K562 (cell line): ENCODE measurements around the gene ITGAL. TPM values are rescaled to one million over a fixed set of nuclear protein-coding genes. Genes with fewer than 3 reads are reported as not detected.

ENCODE experiments used
- ARID1B ChIP-seq: fragments of 450-650 bp; IDR thresholded peaks from 2 replicates; pipeline ENCODE4 v1.6.1; 2016; ENCODE audit warnings: antibody characterized with exemption, mild to moderate bottlenecking, inconsistent platforms
- ARID2 ChIP-seq: fragments of 450-650 bp; IDR thresholded peaks from 2 replicates; pipeline ENCODE4 v1.6.1; 2017; ENCODE audit warnings: antibody characterized with exemption, mild to moderate bottlenecking
- CCAR2 ChIP-seq: fragments of 200-400 bp; formaldehyde crosslinking; IDR thresholded peaks from 2 replicates; pipeline ENCODE4 v1.6.1; 2017; ENCODE audit warnings: mild to moderate bottlenecking, low read depth, low read length
- CGGBP1 ChIP-seq: fragments of 250-450 bp; sonication (Bioruptor Pico); IDR thresholded peaks from 2 replicates; pipeline ENCODE4 v1.9.0; 2021; ENCODE audit warnings: mild to moderate bottlenecking
- CREB3L1 ChIP-seq: fragments of 450-650 bp; IDR thresholded peaks from 2 replicates; pipeline ENCODE4 v1.6.1; 2014; ENCODE audit warnings: low read depth, mild to moderate bottlenecking, moderate library complexity, borderline replicate concordance
- DIDO1 ChIP-seq: fragments of 450-650 bp; IDR thresholded peaks from 2 replicates; pipeline ENCODE4 v1.6.1; 2016; ENCODE audit warnings: low read depth, missing biosample characterization, missing genetic modification characterization
- ETV1 ChIP-seq: fragments of 450-650 bp; conservative IDR thresholded peaks from 2 replicates; pipeline ENCODE4 v1.6.1; 2016; ENCODE audit warnings: missing genetic modification characterization, control low read depth, low read depth, missing compliant biosample characterization
- FIP1L1 ChIP-seq: fragments of 200-400 bp; formaldehyde crosslinking; IDR thresholded peaks from 2 replicates; pipeline ENCODE4 v1.6.1; 2018; ENCODE audit warnings: mild to moderate bottlenecking, low read depth, low read length; ENCODE audit not compliant: poor library complexity, severe bottlenecking
- HDAC2 ChIP-seq: fragments of 450-650 bp; IDR thresholded peaks from 2 replicates; pipeline ENCODE4 v1.6.1; 2016; ENCODE audit warnings: mild to moderate bottlenecking
- MCM3 ChIP-seq: fragments of 450-650 bp; IDR thresholded peaks from 2 replicates; pipeline ENCODE4 v1.6.1; 2016
- TAF15 ChIP-seq: fragments of 200-400 bp; formaldehyde crosslinking; IDR thresholded peaks from 2 replicates; pipeline ENCODE4 v1.6.1; 2017; ENCODE audit warnings: mild to moderate bottlenecking, low read depth, low read length, moderate library complexity
- TRIM25 ChIP-seq: fragments of 450-650 bp; IDR thresholded peaks from 2 replicates; pipeline ENCODE4 v1.7.0; 2016; ENCODE audit warnings: borderline replicate concordance
- ZBTB49 ChIP-seq: sonication (generic); formaldehyde crosslinking; IDR thresholded peaks from 2 replicates; pipeline ENCODE4 v1.8.0; 2022; ENCODE audit warnings: missing genetic modification reagents, mild to moderate bottlenecking, borderline replicate concordance
- ZBTB9 ChIP-seq: fragments of 450-650 bp; formaldehyde crosslinking; IDR thresholded peaks from 2 replicates; pipeline ENCODE4 v1.4.0; 2020; ENCODE audit warnings: mild to moderate bottlenecking, moderate library complexity
- ZNF12 ChIP-seq: sonication (generic); formaldehyde crosslinking; IDR thresholded peaks from 2 replicates; pipeline ENCODE4 v1.4.0; 2020; ENCODE audit warnings: mild to moderate bottlenecking, missing genetic modification reagents
- ZNF175 ChIP-seq: fragments of 200-800 bp; sonication (Bioruptor generic); IDR thresholded peaks from 2 replicates; pipeline ENCODE4 v1.6.1; 2016; ENCODE audit warnings: low read depth, mild to moderate bottlenecking, missing genetic modification characterization, missing compliant biosample characterization
- ZNF224 ChIP-seq: sonication (generic); formaldehyde crosslinking; IDR thresholded peaks from 2 replicates; pipeline ENCODE4 v1.8.0; 2022; ENCODE audit warnings: mild to moderate bottlenecking, missing genetic modification reagents
- ZNF431 ChIP-seq: sonication (generic); formaldehyde crosslinking; IDR thresholded peaks from 2 replicates; pipeline ENCODE4 v1.8.0; 2022; ENCODE audit warnings: mild to moderate bottlenecking, missing genetic modification reagents
- ZNF507 ChIP-seq: conservative IDR thresholded peaks from 2 replicates; pipeline ENCODE4 v1.6.1; 2017; ENCODE audit warnings: missing genetic modification characterization, missing compliant biosample characterization
- ZNF561 ChIP-seq: fragments of 450-650 bp; formaldehyde crosslinking; conservative IDR thresholded peaks from 2 replicates; pipeline ENCODE4 v1.4.0; 2020; ENCODE audit warnings: mild to moderate bottlenecking, moderate library complexity
- ZNF583 ChIP-seq: fragments of 250-450 bp; sonication (Bioruptor Pico); IDR thresholded peaks from 2 replicates; pipeline ENCODE4 v1.4.0; 2020
- polyA plus RNA-seq, 8 experiments: library from polyadenylated mRNA; depleted of rRNA in 4 of 8; stranded (reverse) in 5 of 8; unstranded in 3 of 8; fragments of >200 nt; fragmentation: Nextera tagmentation in 2 of 8; fragmentation: Illumina TruSeq in 1 of 8; extraction: Ambion mirVana in 2 of 8; extraction: Trizol in 1 of 8; gene quantifications; 2 replicates each; pipeline versions ENCODE4 v1.2.1 to v1.2.3, GENCODE V29; 2011 to 2014; ENCODE audit warnings: inconsistent platforms in 1 of 8, missing spikeins in 1 of 8
- total RNA-seq, 7 experiments: library from RNA; depleted of rRNA in 6 of 7; stranded (reverse); fragments of >200 nt in 6 of 7; fragmentation: Illumina TruSeq in 2 of 7; extraction: Trizol in 2 of 7; gene quantifications; 2 replicates each; pipeline versions ENCODE4 v1.2.1 to v1.2.3, GENCODE V29; 2011 to 2021; ENCODE audit warnings: low replicate concordance in 1 of 7

ITGAL gene
- total and polyA plus RNA-seq, 9 of the 15 experiments (the other 6 are each of a cell fraction or from before 2014, with no cell fraction given) = 0.01 to 0.53 TPM; not detected in 7

- peak; percentile 59 for TF ChIP-seq FIP1L1
- no peak for TF ChIP-seq ZNF507
- no peak for TF ChIP-seq CGGBP1 (CRISPR knock-in tag)
- no peak for TF ChIP-seq ZNF561 (CRISPR knock-in tag)
- TF ChIP-seq MCM3 = no peak
- no peak for TF ChIP-seq ARID1B
- no peak for TF ChIP-seq ZNF12 (CRISPR knock-in tag)
- no peak for TF ChIP-seq ZNF583 (CRISPR knock-in tag)
- TF ChIP-seq TAF15 = no peak
- no peak; the same call in 1 of the 2 replicates for TF ChIP-seq ZNF175
- peak; percentile 59; the same call in 1 of the 2 replicates for TF ChIP-seq DIDO1
- 0 out of 2 replicates have a peak, but pooled peaks have one; percentile 68 for TF ChIP-seq CREB3L1
- 0 out of 2 replicates have a peak, but pooled peaks have one; percentile 10 for TF ChIP-seq ETV1 (tag)
- no peak for TF ChIP-seq ARID2
- no peak for TF ChIP-seq ZNF224 (CRISPR knock-in tag)
- 0 out of 2 replicates have a peak, but pooled peaks have one; percentile 7 for TF ChIP-seq ZNF431 (CRISPR knock-in tag)
- 0 out of 2 replicates have a peak, but pooled peaks have one; percentile 45 for TF ChIP-seq ZBTB9 (CRISPR knock-in tag)
- no peak for TF ChIP-seq TRIM25
- TF ChIP-seq ZBTB49 (CRISPR knock-in tag) = no peak
- no peak for TF ChIP-seq CCAR2
- no peak for TF ChIP-seq HDAC2
Observed at GRCh38 chr16:30557957-30558788, 85.6 kb downstream of the ITGAL start, which contains the start of gene ZNF764 (continued).
